Adrenal gland (tissue), 12 donors: ENCODE measurements around the gene CAPN15. TPM values are rescaled to one million over a fixed set of nuclear protein-coding genes. Genes with fewer than 3 reads are reported as not detected.

Source experiments
- DNase-seq, 7 donors: peaks; one replicate each; pipeline ENCODE4 v3.0.0-alpha.2; 2019 to 2020
- H3K27ac ChIP-seq, 5 donors: fragments of 200-600 bp; sonication (generic) in 4 of 5; 1 replicate in 3 of 5; 2 replicates in 2 of 5; pipeline versions ENCODE4 v1.5.1 to v1.8.0; 2016 to 2020; ENCODE audit warnings: mild to moderate bottlenecking in 1 of 5
- H3K27me3 ChIP-seq: fragments of 200-600 bp; 2 replicates; pipeline ENCODE4 v1.8.0; 2021
- H3K36me3 ChIP-seq, 2 donors: fragments of 200-600 bp; replicated peaks in 1 of 2; 1 replicate in 1 of 2; 2 replicates in 1 of 2; pipeline versions ENCODE4 v1.5.1 to v1.8.0; 2018 to 2022
- H3K4me1 ChIP-seq, 2 donors: fragments of 200-600 bp; replicated peaks in 1 of 2; 1 replicate in 1 of 2; 2 replicates in 1 of 2; pipeline versions ENCODE4 v1.5.1 to v1.8.0; 2018 to 2021
- H3K4me3 ChIP-seq, 4 donors: fragments of 200-600 bp; sonication (generic) in 3 of 4; one replicate each; pipeline ENCODE4 v1.5.1; 2016 to 2018
- H3K9me3 ChIP-seq, 3 donors: fragments of 200-600 bp; sonication (generic) in 1 of 3; replicated peaks in 1 of 3; 1 replicate in 2 of 3; 2 replicates in 1 of 3; pipeline versions ENCODE4 v1.5.1 to v1.8.0; 2016 to 2021
- POLR2A ChIP-seq, 2 donors: fragments of 450-650 bp; IDR thresholded peaks; one replicate each; pipeline ENCODE4 v1.6.1; 2017; ENCODE audit warnings: antibody characterized with exemption in 2 of 2, mild to moderate bottlenecking in 2 of 2, moderate library complexity in 1 of 2
- WGBS, 4 donors: extraction: QIAGEN DNeasy Blood & Tissue Kit in 2 of 4; methylation state at CpG; one replicate each; pipeline versions ENCODE4 v1.1.5 to v1.1.7; 2013 to 2017; 5-methylcytosine and 5-hydroxymethylcytosine counted together
- intact Hi-C, 2 donors: fragments of 100-400 bp; cut with DNase I; formaldehyde crosslinking; loops; one replicate each; pipeline versions ENCODE4 v1.14.1 to v1.15.0; 2022 to 2023
- polyA plus RNA-seq, 3 donors: library from polyadenylated mRNA; stranded (reverse); fragments of 200-250 nt in 2 of 3; fragments of 350-450 nt in 1 of 3; fragmentation: Illumina TruSeq in 1 of 3; extraction: RNeasy Lipid Tissue Mini Kit (QIAGEN cat#74804) in 1 of 3; gene quantifications; one replicate each; pipeline ENCODE4 v1.2.3, GENCODE V29; 2013 to 2014
- total RNA-seq, 9 donors: library from RNA; depleted of rRNA in 4 of 9; stranded (reverse); fragments of >200 nt in 4 of 9; fragments of 120-200 nt in 1 of 9; fragmentation: NEBNext Ultra II Directional in 1 of 9; extraction: Animal tissue kit (Norgen Biotek cat#: 25700) in 1 of 9; gene quantifications; one replicate each; pipeline versions ENCODE4 v1.1.0 to v1.2.4, GENCODE V29; 2013 to 2023
- TF ChIP-seq, protein P1 (sequence below), 6 experiments: fragments of 450-650 bp in 4 of 6; fragments of 200-600 bp in 2 of 6; sonication (generic) in 1 of 6; IDR thresholded peaks; 1 replicate in 5 of 6; 2 replicates in 1 of 6; pipeline versions ENCODE4 v1.5.1 to v1.8.0; 2016 to 2021; ENCODE audit warnings: antibody characterized with exemption in 6 of 6, mild to moderate bottlenecking in 2 of 6, moderate library complexity in 1 of 6
- donor health status: healthy with polysubstance abuse.
- donor health status: Bipolar disorder and iron deficiency.
- donor health status: DM: yes; HTN: yes; CAD: no.
- donor health status: DM: no; HTN: no; CAD: no.
- donor health status: DM: no; HTN: no; CAD: no.
- donor health status: DM: yes; HTN: yes; CAD: no.

CAPN15 gene
- total and polyA plus RNA-seq, 12 donors = 2.3 to 91.8 (median 43.0) TPM

GRCh38 chr16:578870-579405 lies 51.4 kb downstream of the CAPN15 start:
- Histone ChIP-seq H3K4me3 (no peak overlapping the region), H3K27ac (no peak overlapping the region), H3K4me1 (no peaks in the 10 kb centered on the region), H3K9me3 (no peaks in the 10 kb centered on the region), H3K27me3 (no peaks in the 10 kb centered on the region), H3K36me3 (peaks cover 0 to 21% of the 10 kb centered on the region in 2 donors)
- intact Hi-C loops = loop anchor here in 1 of 2 donors (5.0 kb wide), 1 partner anchor 78 kb away; no protein-coding TSS in a partner anchor
- TF ChIP-seq POLR2A (IDR thresholded peaks at IDR 0.05) = no peak
- TF ChIP-seq, protein P1, sequence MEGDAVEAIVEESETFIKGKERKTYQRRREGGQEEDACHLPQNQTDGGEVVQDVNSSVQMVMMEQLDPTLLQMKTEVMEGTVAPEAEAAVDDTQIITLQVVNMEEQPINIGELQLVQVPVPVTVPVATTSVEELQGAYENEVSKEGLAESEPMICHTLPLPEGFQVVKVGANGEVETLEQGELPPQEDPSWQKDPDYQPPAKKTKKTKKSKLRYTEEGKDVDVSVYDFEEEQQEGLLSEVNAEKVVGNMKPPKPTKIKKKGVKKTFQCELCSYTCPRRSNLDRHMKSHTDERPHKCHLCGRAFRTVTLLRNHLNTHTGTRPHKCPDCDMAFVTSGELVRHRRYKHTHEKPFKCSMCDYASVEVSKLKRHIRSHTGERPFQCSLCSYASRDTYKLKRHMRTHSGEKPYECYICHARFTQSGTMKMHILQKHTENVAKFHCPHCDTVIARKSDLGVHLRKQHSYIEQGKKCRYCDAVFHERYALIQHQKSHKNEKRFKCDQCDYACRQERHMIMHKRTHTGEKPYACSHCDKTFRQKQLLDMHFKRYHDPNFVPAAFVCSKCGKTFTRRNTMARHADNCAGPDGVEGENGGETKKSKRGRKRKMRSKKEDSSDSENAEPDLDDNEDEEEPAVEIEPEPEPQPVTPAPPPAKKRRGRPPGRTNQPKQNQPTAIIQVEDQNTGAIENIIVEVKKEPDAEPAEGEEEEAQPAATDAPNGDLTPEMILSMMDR (IDR thresholded peaks at IDR 0.05) = peak; percentile 71 to 95 (median 86)
- DNase-seq = peak; percentile 73 to 88 (median 83)
- WGBS, 4 donors = 15 to 53% (median 37%) methylated on average over 3 to 34 of the region's 34 CpGs

DNA sequence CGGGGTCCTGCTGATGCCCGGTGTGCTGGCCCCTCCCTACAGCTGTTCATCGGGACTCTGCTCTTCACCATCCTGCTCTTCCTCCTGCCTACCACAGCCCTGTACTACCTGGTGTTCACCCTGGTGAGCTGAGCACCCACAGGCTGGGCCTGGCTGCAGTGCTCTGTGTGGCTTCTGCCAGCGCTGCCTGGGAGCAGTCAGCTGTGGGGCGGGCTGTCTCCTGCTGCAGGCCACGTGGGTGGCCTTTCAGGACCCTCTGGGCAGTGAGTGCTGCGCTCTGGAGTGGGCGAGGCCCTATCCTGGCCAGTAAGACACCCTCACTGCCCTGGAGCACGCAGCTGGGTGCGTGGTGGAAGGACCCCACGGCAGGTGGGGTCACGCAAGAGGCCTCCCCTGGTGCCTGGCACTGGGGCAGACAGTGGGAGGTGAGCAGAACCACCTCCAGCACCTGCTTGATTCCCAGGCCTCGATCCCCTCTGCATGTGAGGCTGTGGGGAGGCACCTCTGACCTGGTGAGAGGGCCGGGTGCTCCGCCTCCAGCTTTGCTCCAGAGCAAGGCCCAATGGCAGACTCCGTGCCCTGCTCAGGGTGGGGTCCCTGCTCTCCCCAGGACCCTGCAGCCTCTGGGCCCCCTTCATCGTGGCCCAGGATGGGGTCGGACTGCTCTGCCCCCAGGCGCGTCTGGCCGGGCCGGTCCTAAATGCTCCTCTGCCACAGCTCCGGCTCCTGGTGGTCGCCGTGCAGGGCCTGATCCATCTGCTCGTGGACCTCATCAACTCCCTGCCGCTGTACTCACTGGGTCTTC lies 52.8 kb downstream of the CAPN15 start:
- no peak overlapping the region for H3K27ac ChIP-seq
- H3K27me3 ChIP-seq = no peaks in the 10 kb centered on the region
- intact Hi-C loops = loop anchor here (5.0 kb wide), 2 partner anchors 38 to 87 kb away; partner anchors contain the start of gene RHOT2 (in 1 of the 2)
- H3K4me1 ChIP-seq = no peaks in the 10 kb centered on the region
- H3K4me3 ChIP-seq = no peak overlapping the region
- TF ChIP-seq, protein P1 (IDR thresholded peaks at IDR 0.05) = no peak
- no peak for TF ChIP-seq POLR2A (IDR thresholded peaks at IDR 0.05)
- DNase-seq = no peak
- peaks cover 0 to 9% of the 10 kb centered on the region in 2 donors for H3K36me3 ChIP-seq
- H3K9me3 ChIP-seq = no peaks in the 10 kb centered on the region
- 84 to 95% (median 93%) methylated on average over 6 to 27 of the region's 27 CpGs for WGBS, 4 donors

DNA sequence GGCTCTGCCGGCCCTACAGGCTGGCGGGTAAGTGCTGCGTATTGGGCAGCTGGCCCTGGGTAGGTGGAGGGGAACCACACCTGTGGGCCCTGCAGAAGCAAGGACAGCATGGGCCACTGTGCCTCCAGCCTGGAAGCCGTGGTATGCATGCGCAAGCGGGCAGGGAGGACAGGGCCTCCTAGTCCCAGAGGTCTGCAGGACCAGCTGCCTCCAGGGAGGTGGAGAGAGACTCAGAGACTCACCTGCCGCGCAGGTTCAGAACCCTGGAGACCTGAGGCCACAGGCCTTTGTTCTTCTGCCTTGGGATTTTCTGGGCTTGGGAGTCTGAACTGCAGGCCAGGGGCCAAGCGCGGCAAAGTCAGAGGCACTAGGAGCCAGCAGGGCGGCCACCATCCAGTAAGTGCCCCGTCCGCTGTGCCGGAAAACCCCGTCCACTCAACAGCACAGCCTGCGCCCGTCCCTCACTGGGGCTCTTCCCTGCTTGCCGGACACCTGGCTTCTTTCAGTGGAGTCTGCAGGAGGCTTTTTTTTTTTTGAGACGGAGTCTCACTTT lies 53.5 kb downstream of the CAPN15 start:
- H3K36me3 ChIP-seq = peaks cover 0 to 2% of the 10 kb centered on the region in 2 donors
- intact Hi-C loops = loop anchor here (5.0 kb wide), 2 partner anchors 39 to 86 kb away; partner anchors contain the start of gene RHOT2 (in 1 of the 2)
- WGBS, 4 donors = 93 to 97% (median 96%) methylated on average over 10 to 19 of the region's 19 CpGs
- H3K27me3 ChIP-seq = no peaks in the 10 kb centered on the region
- TF ChIP-seq, protein P1 (IDR thresholded peaks at IDR 0.05) = no peak
- TF ChIP-seq POLR2A (IDR thresholded peaks at IDR 0.05) = no peak
- no peaks in the 10 kb centered on the region for H3K9me3 ChIP-seq
- no peaks in the 10 kb centered on the region for H3K4me1 ChIP-seq
- DNase-seq = no peak
- H3K27ac ChIP-seq = no peak overlapping the region
- no peak overlapping the region for H3K4me3 ChIP-seq

- DNase-seq = no peak
- Histone ChIP-seq H3K36me3 (no peaks in the 10 kb centered on the region), H3K4me3 (no peak overlapping the region), H3K4me1 (peaks cover 0 to 3% of the 10 kb centered on the region in 2 donors), H3K27me3 (no peaks in the 10 kb centered on the region), H3K27ac (no peak overlapping the region), H3K9me3 (no peaks in the 10 kb centered on the region)
- no peak for TF ChIP-seq POLR2A (IDR thresholded peaks at IDR 0.05)
- TF ChIP-seq, protein P1 (IDR thresholded peaks at IDR 0.05) = no peak
- WGBS, 4 donors = 84 to 92% (median 85%) methylated on average over 12 to 18 of the region's 18 CpGs; no CpG with 5 or more reads in 1 of the 4 donors
- intact Hi-C loops = loop anchor here (5.0 kb wide), 2 partner anchors 40 to 85 kb away; partner anchors contain the start of gene RHOT2 (in 1 of the 2)
These were observed 54.7 kb downstream of the CAPN15 start for GRCh38 chr16:582218-582613.
